HG03039 (cell line): Measurements from ENCODE around the gene IFNA14.
"Not testable (repeated sequence)": the region's sequence is repeated elsewhere in the genome, so short reads cannot be mapped to it uniquely, and the experiment has no call there.

Source experiments
- ATAC-seq: cut with Tn5 transposase; IDR thresholded peaks from one replicate; pipeline ENCODE4 v1.9.1; 2021; ENCODE audit warnings: mild to moderate bottlenecking, moderate library complexity; ENCODE audit not compliant: unreplicated experiment

Gene IFNA14

DNA sequence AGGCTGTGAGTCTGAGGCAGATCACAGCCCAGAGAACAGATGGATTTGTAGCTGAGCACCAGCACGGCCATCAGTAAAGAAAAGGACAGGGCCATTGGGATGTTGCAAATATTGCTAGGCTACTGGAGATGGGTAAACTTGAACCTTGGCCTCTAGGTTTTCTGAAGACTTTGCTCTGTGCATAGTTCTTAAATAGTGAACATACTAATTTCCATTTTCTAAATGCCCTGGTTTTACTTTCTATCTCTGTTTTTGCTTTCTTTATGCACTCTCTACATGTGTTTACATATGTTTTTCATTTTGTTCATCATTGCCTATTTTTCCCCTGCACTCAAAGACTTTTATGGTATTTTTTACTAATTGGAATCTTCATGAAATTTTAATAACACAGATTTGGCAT, 22.6 kb downstream of the IFNA14 start, which contains the start of gene IFNA16:
IFNA16 (minus strand) TSS at position 101 of the 400 bp plus-strand sequence; CDS start at position 95, 6 bp downstream.
- ATAC-seq = not testable (repeated sequence)

DNA sequence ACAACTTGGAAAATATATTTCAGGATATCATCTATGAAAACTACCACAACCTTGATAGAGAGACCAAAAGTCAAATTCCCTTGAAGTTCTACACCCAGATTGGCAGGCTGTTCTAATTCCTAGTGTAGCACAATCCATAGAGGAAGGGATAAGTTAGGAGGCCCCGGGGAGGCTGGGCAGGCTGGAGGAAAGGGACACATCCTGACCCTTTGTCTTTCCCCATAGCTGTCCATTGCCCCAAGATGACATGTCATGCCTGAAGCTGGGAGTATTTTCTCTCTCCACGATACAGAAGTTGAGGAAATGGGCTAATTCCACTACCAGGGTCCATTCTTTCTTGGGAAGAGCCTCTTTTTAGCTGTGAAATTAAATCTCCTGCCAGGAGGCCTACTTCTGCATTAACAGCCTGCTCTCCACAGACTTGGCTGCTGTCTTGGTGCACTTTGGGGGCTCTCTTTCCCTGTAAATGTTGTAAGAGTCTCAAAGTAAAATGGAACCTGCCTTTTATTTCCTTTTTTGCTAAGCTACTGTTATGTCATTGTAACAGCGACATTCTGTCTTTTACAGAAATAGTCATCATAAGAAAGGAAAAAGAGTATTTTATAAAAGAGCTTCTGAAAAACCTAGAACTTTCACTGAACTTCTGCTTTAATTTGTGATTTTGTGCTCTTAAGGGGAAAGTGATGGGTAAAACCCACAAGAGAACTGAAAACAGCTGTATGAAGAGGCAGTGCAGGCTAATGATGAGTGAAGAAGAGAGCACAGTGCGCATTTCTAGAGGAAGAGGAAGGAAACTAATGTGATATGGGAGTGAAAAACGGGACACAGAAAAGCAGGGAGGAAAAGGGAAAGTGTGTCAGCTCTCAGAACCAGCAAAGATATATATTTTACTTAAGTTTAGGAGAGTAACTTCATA, 26.1 kb downstream of the IFNA14 start:
- ATAC-seq = not testable (repeated sequence)

DNA sequence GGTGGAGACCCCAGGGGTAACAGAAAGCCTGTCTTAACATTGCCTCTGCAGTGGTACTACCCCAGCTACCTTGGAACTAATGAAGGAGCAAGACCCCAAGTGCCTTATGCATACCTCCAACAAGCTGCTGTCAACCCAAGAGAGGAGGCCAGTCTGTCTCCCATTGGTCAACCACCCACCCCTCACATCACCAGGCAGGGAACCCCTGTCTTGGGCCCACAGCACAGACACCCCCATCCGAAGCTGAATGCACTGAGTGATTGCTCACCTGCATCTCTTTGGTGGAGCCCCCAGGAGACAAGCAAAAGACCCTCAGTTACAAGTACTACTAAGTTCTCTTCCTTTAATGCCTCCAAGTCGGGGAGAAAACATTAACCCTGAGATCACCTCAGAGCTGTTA, 27.6 kb downstream of the IFNA14 start:
- not testable (repeated sequence) for ATAC-seq

DNA sequence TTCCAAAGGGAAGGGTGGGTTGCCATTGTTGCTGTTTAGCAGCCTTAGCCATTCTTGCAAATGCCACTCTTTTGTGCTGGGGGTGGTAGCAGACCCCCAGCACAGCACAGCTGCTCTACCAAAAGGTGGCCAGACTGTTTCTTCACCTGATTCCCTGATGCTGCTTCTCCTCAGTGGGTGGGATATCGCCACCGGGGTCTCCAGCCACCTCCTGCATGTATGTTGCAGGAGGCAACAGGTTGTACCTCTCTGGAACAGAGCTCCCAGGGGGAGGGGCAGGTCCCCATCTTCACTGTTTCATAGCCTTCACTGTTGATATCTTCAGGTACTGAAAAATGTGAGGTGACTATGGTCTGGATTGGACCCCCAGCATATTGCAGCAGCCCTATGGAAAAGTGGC, 29.0 kb downstream of the IFNA14 start:
- ATAC-seq = not testable (repeated sequence)

DNA sequence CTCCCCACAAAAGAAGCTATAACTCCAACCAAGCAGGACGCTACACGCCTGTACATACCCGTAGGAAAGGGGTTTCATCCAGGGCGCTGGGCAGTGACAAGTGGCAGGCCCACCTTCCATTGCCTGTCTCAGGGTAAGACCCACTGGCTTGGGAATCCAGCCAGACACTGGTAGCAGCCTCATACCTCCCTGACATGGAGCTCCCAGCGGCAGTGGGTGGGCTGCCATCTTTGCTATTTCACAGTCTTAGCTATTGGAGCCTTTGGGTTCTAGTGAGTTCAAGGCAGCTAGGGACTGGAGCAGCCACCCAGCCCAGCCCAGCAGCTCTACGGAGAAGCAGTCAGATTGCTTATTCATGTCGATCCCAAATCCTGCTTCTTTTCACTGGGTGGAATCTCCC, 29.5 kb downstream of the IFNA14 start:
- ATAC-seq = no peak

DNA sequence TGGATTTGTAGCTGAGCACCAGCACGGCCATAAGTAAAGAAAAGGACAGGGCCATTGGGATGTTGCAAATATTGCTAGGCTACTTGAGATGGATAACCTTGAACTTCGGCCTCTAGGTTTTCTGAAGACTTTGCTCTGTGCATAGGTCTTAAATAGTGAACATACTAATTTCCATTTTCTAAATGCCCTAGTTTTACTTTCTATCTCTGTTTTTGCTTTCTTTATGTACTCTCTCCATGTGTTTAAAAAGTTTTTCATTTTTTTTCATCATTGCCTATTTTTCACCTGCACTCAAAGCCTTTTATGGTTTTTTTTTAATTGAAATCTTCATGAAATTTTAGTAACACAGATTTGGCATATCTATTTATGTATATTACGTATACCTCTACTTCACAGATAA, 32.8 kb downstream of the IFNA14 start, which contains the start of gene IFNA10:
IFNA10 (minus strand) TSS at position 101 of the 400 bp plus-strand sequence; CDS start at position 55, 46 bp downstream.
- not testable (repeated sequence) for ATAC-seq

DNA sequence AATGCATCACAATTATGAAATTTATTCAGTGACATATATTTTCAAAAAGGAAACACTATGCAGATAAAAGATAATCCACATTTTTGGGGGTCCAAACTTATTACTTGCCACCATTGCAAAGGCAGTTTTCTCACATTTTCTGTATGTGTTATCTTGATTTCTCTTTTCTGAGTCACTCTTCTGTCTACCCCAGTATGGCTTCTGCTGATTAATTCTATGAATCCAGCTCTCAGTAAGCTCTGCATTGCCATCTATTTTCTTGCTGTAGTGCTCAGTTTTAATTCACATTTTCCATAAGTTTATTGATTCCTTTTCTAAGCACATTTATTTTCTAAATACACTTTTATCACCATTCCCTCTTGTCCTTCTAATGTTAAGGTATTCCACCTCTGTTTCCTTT, 34.6 kb downstream of the IFNA14 start:
- ATAC-seq = no peak

DNA sequence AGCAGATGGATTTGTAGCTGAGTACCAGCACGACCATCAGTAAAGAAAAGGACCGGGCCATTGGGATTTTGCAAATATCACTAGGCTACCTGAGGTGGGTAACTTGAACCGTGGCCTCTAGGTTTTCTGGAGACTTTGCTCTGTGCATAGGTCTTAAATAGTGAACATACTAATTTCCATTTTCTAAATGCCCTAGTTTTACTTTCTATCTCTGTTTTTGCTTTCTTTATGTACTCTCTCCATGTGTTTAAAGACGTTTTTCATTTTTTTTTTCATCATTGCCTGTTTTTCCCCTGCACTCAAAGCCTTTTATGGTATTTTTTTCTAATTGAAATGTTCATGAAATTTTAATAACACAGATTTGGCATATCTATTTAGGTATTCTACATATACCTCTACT, 37.7 kb downstream of the IFNA14 start, which contains the start of gene IFNA7:
IFNA7 (minus strand) TSS at position 101 of the 400 bp plus-strand sequence; CDS start at position 61, 40 bp downstream.
- ATAC-seq = not testable (repeated sequence)

DNA sequence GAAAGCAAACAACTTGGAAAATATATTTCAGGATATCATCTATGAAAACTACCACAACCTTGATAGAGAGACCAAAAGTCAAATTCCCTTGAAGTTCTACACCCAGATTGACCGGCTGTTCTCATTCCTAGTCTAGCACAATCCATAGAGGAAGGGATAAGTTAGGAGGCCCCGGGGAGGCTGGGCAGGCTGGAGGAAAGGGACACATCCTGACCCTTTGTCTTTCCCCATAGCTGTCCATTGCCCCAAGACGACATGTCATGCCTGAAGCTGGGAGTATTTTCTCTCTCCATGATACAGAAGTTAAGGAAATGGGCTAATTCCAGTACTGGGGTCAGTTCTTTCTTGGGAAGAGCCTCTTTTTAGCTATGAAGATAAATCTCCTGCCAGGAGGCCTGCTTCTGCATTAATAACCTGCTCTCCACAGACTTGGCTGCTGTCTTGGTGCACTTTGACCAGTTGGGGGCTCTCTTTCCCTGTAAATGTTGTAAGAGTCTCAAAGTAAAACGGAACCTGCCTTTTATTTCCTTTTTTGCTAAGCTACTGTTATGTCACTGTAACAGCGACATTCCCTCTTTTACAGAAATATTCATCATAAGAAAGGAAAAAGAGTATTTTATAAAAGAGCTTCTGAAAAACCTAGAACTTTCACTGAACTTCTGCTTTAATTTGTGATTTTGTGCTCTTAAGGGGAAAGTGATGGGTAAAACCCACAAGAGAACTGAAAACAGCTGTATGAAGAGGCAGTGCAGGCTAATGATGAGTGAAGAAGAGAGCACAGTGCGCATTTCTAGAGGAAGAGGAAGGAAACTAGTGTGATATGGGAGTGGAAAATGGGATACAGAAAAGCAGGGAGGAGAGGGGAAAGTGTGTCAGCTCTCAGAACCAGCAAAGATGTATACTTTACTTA, 44.7 kb downstream of the IFNA14 start:
- ATAC-seq = peak; percentile 69
